Ovary (tissue), 9 donors: Measurements from ENCODE around the gene AFF3. TPM values are rescaled to one million over a fixed set of nuclear protein-coding genes. Genes with fewer than 3 reads are reported as not detected.

ENCODE experiments used
- DNase-seq, 5 donors: peaks; one replicate each; pipeline ENCODE4 v3.0.0-alpha.2; 2019 to 2020
- H3K27ac ChIP-seq, 2 donors: fragments of 200-600 bp; one replicate each; pipeline versions ENCODE4 v1.5.1 to v1.8.0; 2019 to 2022
- H3K27me3 ChIP-seq: fragments of 200-600 bp; one replicate; pipeline ENCODE4 v1.8.0; 2022
- H3K36me3 ChIP-seq: fragments of 200-600 bp; sonication (generic); one replicate; pipeline ENCODE4 v1.5.1; 2019
- H3K4me1 ChIP-seq: one replicate; pipeline ENCODE4 v1.8.1; 2013; ENCODE audit warnings: mild to moderate bottlenecking, moderate library complexity; ENCODE audit not compliant: insufficient read depth
- H3K4me3 ChIP-seq: fragments of 200-600 bp; sonication (generic); one replicate; pipeline ENCODE4 v1.5.1; 2017
- H3K9me3 ChIP-seq, 2 donors: fragments of 200-600 bp in 1 of 2; sonication (generic) in 1 of 2; one replicate each; pipeline versions ENCODE4 v1.5.1 to v1.8.1; 2013 to 2019; ENCODE audit warnings: mild to moderate bottlenecking in 1 of 2, moderate library complexity in 1 of 2
- CTCF ChIP-seq, 3 donors: fragments of 450-650 bp in 2 of 3; fragments of 200-600 bp in 1 of 3; IDR thresholded peaks; one replicate each; pipeline versions ENCODE4 v1.5.1 to v1.8.0; 2016 to 2022; ENCODE audit warnings: antibody characterized with exemption in 3 of 3, mild to moderate bottlenecking in 1 of 3
- EP300 ChIP-seq: sonication (generic); formaldehyde crosslinking; IDR thresholded peaks from one replicate; pipeline ENCODE4 v1.6.1; 2017; ENCODE audit warnings: antibody characterized with exemption
- POLR2A ChIP-seq: fragments of 450-650 bp; IDR thresholded peaks from one replicate; pipeline ENCODE4 v1.6.1; 2017; ENCODE audit warnings: antibody characterized with exemption, mild to moderate bottlenecking, moderate library complexity
- WGBS, 3 donors: extraction: QIAGEN DNeasy Blood & Tissue Kit in 1 of 3; methylation state at CpG; one replicate each; pipeline versions ENCODE4 v1.1.5 to v1.1.7; 2013 to 2017; 5-methylcytosine and 5-hydroxymethylcytosine counted together
- intact Hi-C, 4 donors: fragments of 100-400 bp; cut with DNase I; formaldehyde crosslinking; loops; one replicate each; pipeline versions ENCODE4 v1.11.0 to v1.15.1; 2022 to 2023
- polyA plus RNA-seq, 2 donors: library from polyadenylated mRNA; stranded (reverse); fragments of 200-250 nt in 1 of 2; fragments of 350-450 nt in 1 of 2; fragmentation: Illumina TruSeq in 1 of 2; extraction: RNeasy Lipid Tissue Mini Kit (QIAGEN cat#74804) in 1 of 2; gene quantifications; one replicate each; pipeline ENCODE4 v1.2.3, GENCODE V29; 2013 to 2014
- total RNA-seq, 7 donors: library from RNA; depleted of rRNA in 2 of 7; stranded (reverse); fragments of >200 nt in 2 of 7; fragmentation: NEBNext Ultra II Directional in 3 of 7; extraction: Animal tissue kit (Norgen Biotek cat#: 25700) in 3 of 7; gene quantifications; one replicate each; pipeline versions ENCODE4 v1.1.0 to v1.2.4, GENCODE V29; 2016 to 2023
- donor health status: DM: no; HTN: no; CAD: no; lungs with moderate emphysema.
- donor health status: DM: no; HTN: no; CAD: no.
- donor health status: Bipolar disorder and iron deficiency.
- donor health status: DM: yes; HTN: yes; CAD: no.
- donor health status: DM: no; HTN: no; CAD: no.
- donor health status: DM: yes; HTN: yes; CAD: no.

Gene AFF3
- total and polyA plus RNA-seq, 9 donors: 5.9 to 40.8 (median 25.7) TPM

DNA sequence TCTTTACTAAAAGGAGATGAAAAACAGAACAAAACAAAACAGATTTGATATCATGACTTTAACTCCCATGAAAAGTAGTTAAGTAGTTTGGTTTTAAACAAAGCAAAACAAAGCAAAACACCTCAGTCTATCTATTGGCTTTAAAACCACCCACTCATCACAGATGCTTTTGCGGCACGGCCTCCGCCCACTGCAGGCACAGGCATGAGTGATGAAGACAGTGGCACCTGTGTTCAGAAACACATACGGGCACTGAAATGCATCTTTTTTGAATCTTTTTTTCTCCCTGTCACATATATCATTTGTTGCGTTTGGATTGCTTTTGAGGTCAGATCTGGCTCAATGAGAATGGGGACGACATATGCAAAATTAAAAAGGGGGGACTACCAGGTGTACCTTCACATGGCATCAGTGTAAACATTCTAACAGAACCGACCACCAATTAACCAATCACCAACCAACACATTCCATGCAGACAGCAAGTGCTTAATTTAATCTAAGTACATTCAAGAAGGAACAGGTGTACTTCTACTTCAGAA lies 505.2 kb downstream of the AFF3 start:
- TF ChIP-seq CTCF (IDR thresholded peaks at IDR 0.05): no peak
- TF ChIP-seq POLR2A: no peak
- no peak for TF ChIP-seq EP300
- H3K27ac ChIP-seq: no peak overlapping the region
- WGBS, 3 donors: 19 to 32% (median 23%) methylated on average over 7 of the region's 7 CpGs

DNA sequence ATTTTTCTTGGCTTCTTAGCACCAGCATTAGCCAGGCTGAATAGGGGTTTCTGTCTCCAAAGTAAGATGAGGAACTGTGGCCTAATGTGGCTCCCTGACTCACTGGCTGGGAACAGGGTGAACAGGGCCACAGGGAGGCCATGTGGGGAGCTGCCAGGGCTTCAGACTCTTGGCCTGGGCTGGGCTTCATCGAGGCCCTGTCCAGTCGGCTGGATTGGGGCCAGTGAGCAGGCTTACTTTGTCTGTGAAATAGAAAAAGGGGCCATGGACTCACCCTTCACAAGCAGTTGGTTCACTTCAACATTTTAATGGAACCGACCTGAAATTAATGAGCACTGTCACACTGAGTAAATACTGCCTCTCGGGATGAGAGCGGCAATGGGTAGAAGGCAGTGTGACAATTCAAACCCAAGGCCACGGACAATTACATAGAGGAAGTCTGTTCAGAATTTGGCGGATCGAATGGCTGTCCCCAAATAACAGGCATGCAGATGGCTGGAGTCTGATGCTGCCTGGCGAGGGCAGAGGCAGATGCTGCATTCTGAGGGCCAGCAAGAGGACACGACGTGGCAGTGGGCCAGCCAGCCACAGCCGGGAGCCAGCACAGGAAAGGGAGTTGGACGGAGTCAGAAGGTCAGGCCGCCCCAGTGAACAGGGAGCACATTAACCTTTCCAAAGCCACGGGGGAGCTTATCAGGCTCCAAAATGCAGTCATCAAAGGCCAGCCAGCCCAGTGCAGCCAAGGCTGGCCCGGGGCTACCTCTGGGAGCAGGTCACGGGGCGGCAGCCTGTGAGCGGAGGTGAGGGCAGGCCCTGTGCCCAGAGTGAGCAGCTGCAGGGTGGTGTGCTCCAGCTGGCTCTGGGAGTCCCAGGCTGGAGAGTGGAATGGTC lies 506.0 kb downstream of the AFF3 start:
- WGBS, 3 donors: 17 to 19% (median 18%) methylated on average over 19 of the region's 19 CpGs
- H3K27me3 ChIP-seq: no peaks in the 10 kb centered on the region
- intact Hi-C loops: no loop called here
- H3K9me3 ChIP-seq: no peaks in the 10 kb centered on the region
- no peaks in the 10 kb centered on the region for H3K36me3 ChIP-seq
- no peak overlapping the region for H3K4me3 ChIP-seq
- peaks cover 16% of the 10 kb centered on the region for H3K4me1 ChIP-seq
- H3K27ac ChIP-seq: no peak overlapping the region
- TF ChIP-seq EP300 (no peak), CTCF (IDR thresholded peaks at IDR 0.05) (no peak), POLR2A (no peak)
- DNase-seq: peak; percentile 63 to 94 (median 86)

More for the DNA sequence above, 505.2 kb downstream of the AFF3 start:
- intact Hi-C loops: no loop called here
- no peaks in the 10 kb centered on the region for H3K36me3 ChIP-seq
- no peaks in the 10 kb centered on the region for H3K27me3 ChIP-seq
- no peak for DNase-seq
- peaks cover 16% of the 10 kb centered on the region for H3K4me1 ChIP-seq
- H3K4me3 ChIP-seq: no peak overlapping the region
- H3K9me3 ChIP-seq: no peaks in the 10 kb centered on the region

- no peaks in the 10 kb centered on the region for H3K9me3 ChIP-seq
- DNase-seq: no peak
- peaks cover 11% of the 10 kb centered on the region for H3K4me1 ChIP-seq
- H3K27me3 ChIP-seq: no peaks in the 10 kb centered on the region
- 75 to 87% (median 83%) methylated on average over 4 of the region's 4 CpGs for WGBS, 3 donors
- no peaks in the 10 kb centered on the region for H3K36me3 ChIP-seq
- no peak overlapping the region for H3K4me3 ChIP-seq
- H3K27ac ChIP-seq: no peak overlapping the region
- intact Hi-C loops: no loop called here
- no peak for TF ChIP-seq CTCF (IDR thresholded peaks at IDR 0.05)
- TF ChIP-seq EP300: no peak
- TF ChIP-seq POLR2A: no peak
Measured at GRCh38 chr2:99635710-99636109, 506.7 kb downstream of the AFF3 start.

DNA sequence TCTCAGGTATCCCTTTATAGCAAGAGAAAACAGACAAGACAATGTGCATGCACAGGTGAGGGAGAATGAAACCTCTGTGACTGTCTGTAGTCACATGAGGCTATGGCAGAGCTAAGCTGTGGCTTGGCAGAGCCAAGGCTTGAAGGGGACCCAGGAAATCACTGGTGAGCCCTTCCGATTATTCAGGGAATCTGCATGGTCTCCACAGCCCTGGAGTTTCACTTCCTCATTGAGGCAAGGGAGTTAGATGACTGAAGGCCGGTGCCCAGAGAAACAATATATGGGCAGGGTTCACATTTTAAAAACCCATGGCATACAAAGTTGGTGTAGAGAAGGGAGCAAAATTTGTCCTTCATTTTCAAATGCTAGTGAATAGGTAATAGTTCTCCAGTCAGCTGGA lies 508.2 kb downstream of the AFF3 start:
- H3K4me1 ChIP-seq: peaks cover 7% of the 10 kb centered on the region
- TF ChIP-seq POLR2A (no peak), EP300 (no peak), CTCF (IDR thresholded peaks at IDR 0.05) (no peak)
- no peaks in the 10 kb centered on the region for H3K9me3 ChIP-seq
- DNase-seq: no peak
- H3K36me3 ChIP-seq: no peaks in the 10 kb centered on the region
- H3K27ac ChIP-seq: no peak overlapping the region
- intact Hi-C loops: no loop called here
- no peaks in the 10 kb centered on the region for H3K27me3 ChIP-seq
- 94 to 98% (median 98%) methylated on average over 2 of the region's 2 CpGs for WGBS, 3 donors
- H3K4me3 ChIP-seq: no peak overlapping the region
